PC-3 (cell line): Measurements from ENCODE around the gene HAGH. TPM values are rescaled to one million over a fixed set of nuclear protein-coding genes. Genes with fewer than 3 reads are reported as not detected.

Experiments
- ATAC-seq: fragments of 200-7000 bp; cut with Tn5 transposase; 2 replicates; pipeline ENCODE4 v1.9.1; 2020; ENCODE audit warnings: mild to moderate bottlenecking, moderate library complexity
- BruUV-seq: library from RNA; stranded (reverse); fragments of 400-500 nt; replicated peaks from 2 replicates; lab custom pipeline; 2021; lab: Mats Ljungman, UMichigan
- CTCF ChIA-PET: fragments of 300-600 bp; sonication (Branson Sonifier 250); formaldehyde crosslinking; loops from one replicate; lab custom pipeline; 2022; ENCODE audit warnings: antibody characterized with exemption; lab: Charles Lee
- POLR2A ChIA-PET: fragments of 300-600 bp; sonication (Branson Sonifier 250); formaldehyde crosslinking; loops from one replicate; lab custom pipeline; 2022; ENCODE audit warnings: antibody characterized with exemption; ENCODE audit not compliant: unreplicated experiment; lab: Charles Lee
- DNase-seq: peaks from one replicate; pipeline ENCODE4 v3.0.0-alpha.2; 2015
- H2AFZ ChIP-seq: fragments of 300-600 bp; sonication (generic); 2 replicates; pipeline ENCODE4 v1.6.0; 2016; ENCODE audit warnings: antibody characterized with exemption, low read length
- H3F3A ChIP-seq: fragments of 300-600 bp; sonication (generic); one replicate; pipeline ENCODE4 v1.6.0; 2017; ENCODE audit warnings: antibody characterized with exemption, low read length, control low read depth, mild to moderate bottlenecking; ENCODE audit not compliant: unreplicated experiment
- H3K27ac ChIP-seq: fragments of 300-600 bp; sonication (generic); 2 replicates; pipeline ENCODE4 v1.5.1; 2016; ENCODE audit warnings: mild to moderate bottlenecking, low read length
- H3K27me3 ChIP-seq: fragments of 300-600 bp; sonication (generic); 2 replicates; pipeline ENCODE4 v1.6.1; 2016; ENCODE audit warnings: low read length, mixed read lengths
- H3K36me3 ChIP-seq: fragments of 300-600 bp; sonication (generic); 2 replicates; pipeline ENCODE4 v1.6.1; 2016; ENCODE audit warnings: low read depth, mixed run types, low read length, mixed read lengths
- H3K4me1 ChIP-seq: fragments of 300-600 bp; sonication (generic); 2 replicates; pipeline ENCODE4 v1.5.1; 2016; ENCODE audit warnings: low read length; ENCODE audit not compliant: insufficient read depth
- H3K4me2 ChIP-seq: fragments of 300-600 bp; sonication (generic); 2 replicates; pipeline ENCODE4 v1.6.0; 2016; ENCODE audit warnings: low read length
- H3K4me3 ChIP-seq: fragments of 300-600 bp; sonication (generic); 2 replicates; pipeline ENCODE4 v1.5.1; 2016; ENCODE audit warnings: mild to moderate bottlenecking, low read length, mixed read lengths
- H3K79me2 ChIP-seq: fragments of 300-600 bp; sonication (generic); 2 replicates; pipeline ENCODE4 v1.6.1; 2017; ENCODE audit warnings: low read length, mixed read lengths
- H3K9ac ChIP-seq: fragments of 300-600 bp; sonication (generic); 2 replicates; pipeline ENCODE4 v1.6.0; 2016; ENCODE audit warnings: mild to moderate bottlenecking, low read length
- H3K9me2 ChIP-seq: fragments of 300-600 bp; sonication (generic); replicated peaks from 2 replicates; pipeline ENCODE4 v1.6.1; 2016; ENCODE audit warnings: mixed run types, low read length, mixed read lengths
- H3K9me3 ChIP-seq: fragments of 300-600 bp; sonication (generic); 2 replicates; pipeline ENCODE4 v1.6.1; 2016; ENCODE audit warnings: low read length, mixed read lengths
- H4K20me1 ChIP-seq: fragments of 300-600 bp; sonication (generic); 2 replicates; pipeline ENCODE4 v1.6.1; 2016; ENCODE audit warnings: low read length, mixed read lengths
- EZH2 ChIP-seq: fragments of 300-600 bp; sonication (generic); IDR thresholded peaks from one replicate; pipeline ENCODE4 v1.6.1; 2017; ENCODE audit warnings: antibody characterized with exemption, mild to moderate bottlenecking, low read length; ENCODE audit not compliant: unreplicated experiment
- EZH2phosphoT487 ChIP-seq: fragments of 300-600 bp; sonication (generic); IDR thresholded peaks from 2 replicates; pipeline ENCODE4 v1.6.1; 2018; ENCODE audit warnings: mild to moderate bottlenecking, antibody characterized with exemption, low read length, borderline replicate concordance
- intact Hi-C: fragments of 100-400 bp; cut with micrococcal nuclease; formaldehyde crosslinking; loops from 2 replicates; pipeline ENCODE4 v1.9.0; 2023
- total RNA-seq: library from RNA; depleted of rRNA; stranded (reverse); fragments of >200 nt; gene quantifications from 2 replicates; pipeline ENCODE4 v1.2.3, GENCODE V29; 2014
- TF ChIP-seq, protein P1 (sequence below): fragments of 300-600 bp; sonication (generic); conservative IDR thresholded peaks from 2 replicates; pipeline ENCODE4 v1.5.1; 2017; ENCODE audit warnings: antibody characterized with exemption, low read depth, mild to moderate bottlenecking, low read length

The HAGH gene
- total RNA-seq, 1 experiment from 2014 or later = 99.5 TPM

DNA sequence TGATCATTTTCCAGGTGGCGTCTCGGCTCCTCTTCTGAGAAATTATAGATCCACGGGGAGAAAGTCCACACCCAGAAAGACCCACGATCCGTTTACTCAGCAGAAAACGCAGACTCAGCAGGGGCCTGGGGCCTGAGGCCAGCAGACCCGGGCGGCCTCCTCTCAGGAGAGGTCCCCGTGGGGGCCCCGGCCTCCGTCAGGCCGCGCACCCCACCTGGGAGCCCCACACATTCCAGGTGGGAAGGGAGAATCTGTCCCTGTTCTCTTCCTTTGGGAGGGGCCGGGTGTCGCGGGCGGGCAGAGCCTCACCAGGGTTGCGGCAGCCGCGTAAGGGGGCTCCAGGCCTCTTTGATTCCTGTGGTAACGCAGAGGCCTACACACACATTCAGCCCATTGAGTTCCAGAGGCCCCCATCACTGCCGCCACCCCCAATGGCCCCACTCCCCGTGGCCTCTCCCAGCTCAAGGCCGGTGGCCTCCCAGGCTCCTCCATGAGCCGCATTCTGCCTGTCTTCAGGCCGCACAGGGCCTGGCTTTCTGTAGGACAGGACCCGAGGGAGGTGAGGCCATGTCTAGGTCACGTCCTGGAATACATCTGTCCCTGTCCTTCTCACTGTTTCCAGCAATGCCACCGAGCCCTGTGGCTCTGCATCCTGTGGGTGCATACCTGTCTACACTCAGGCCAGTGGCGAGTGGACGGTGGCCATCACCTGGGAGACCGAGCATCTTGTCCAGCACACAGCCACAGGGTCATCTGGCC lies 31.5 kb downstream of the HAGH start:
- Histone ChIP-seq H4K20me1 (no peaks in the 10 kb centered on the region), H3K9me3 (no peaks in the 10 kb centered on the region), H3K4me2 (no peak overlapping the region), H3K27me3 (no peaks in the 10 kb centered on the region), H3K36me3 (no peaks in the 10 kb centered on the region), H3K9me2 (no peaks in the 10 kb centered on the region), H3K27ac (no peak overlapping the region), H3F3A (no peaks in the 10 kb centered on the region), H3K9ac (no peak overlapping the region), H3K79me2 (no peaks in the 10 kb centered on the region), H2AFZ (no peak overlapping the region), H3K4me1 (no peaks in the 10 kb centered on the region), H3K4me3 (no peak overlapping the region)
- ChIA-PET CTCF (no interaction called here), POLR2A (no interaction called here)
- intact Hi-C loops = no loop called here
- DNase-seq = no peak
- no peak for ATAC-seq
- TF ChIP-seq EZH2 = no peak
- TF ChIP-seq EZH2phosphoT487 = no peak
- TF ChIP-seq, protein P1, sequence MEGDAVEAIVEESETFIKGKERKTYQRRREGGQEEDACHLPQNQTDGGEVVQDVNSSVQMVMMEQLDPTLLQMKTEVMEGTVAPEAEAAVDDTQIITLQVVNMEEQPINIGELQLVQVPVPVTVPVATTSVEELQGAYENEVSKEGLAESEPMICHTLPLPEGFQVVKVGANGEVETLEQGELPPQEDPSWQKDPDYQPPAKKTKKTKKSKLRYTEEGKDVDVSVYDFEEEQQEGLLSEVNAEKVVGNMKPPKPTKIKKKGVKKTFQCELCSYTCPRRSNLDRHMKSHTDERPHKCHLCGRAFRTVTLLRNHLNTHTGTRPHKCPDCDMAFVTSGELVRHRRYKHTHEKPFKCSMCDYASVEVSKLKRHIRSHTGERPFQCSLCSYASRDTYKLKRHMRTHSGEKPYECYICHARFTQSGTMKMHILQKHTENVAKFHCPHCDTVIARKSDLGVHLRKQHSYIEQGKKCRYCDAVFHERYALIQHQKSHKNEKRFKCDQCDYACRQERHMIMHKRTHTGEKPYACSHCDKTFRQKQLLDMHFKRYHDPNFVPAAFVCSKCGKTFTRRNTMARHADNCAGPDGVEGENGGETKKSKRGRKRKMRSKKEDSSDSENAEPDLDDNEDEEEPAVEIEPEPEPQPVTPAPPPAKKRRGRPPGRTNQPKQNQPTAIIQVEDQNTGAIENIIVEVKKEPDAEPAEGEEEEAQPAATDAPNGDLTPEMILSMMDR = no peak
- BruUV-seq = no TSS peak

DNA sequence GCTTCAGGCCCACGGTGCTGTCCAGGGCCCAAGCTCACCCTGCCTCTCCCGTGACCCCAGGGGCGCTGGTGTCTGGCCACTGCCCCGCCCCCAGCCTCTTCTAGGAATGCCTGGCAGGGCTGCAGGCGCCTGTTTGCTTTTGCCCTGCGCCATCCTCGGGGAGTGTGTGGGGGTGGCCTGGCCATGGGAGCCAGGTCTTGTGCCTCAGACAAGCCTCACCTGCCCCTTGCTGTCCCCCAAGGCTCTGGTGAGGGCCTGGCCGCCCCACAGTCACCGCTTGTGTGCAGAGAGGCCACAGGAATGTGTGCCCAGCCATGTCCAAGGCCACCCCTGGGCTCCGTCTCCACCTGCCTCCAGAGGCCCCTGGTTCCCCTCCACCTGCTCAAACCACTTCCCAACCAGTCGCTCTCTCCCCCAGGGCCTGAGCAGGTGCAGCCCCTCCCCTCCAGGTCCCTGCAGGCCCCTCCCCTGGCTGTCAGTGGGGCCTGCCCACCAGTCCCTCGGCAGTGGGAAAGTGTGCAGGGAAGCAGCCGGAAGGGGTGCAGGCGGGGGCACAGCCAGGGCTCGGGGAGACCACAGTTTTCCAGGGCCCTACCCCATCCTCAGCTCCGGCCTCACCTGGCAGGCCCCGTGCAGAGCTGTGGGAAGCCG lies 32.3 kb downstream of the HAGH start:
- Histone ChIP-seq H3K27ac (no peak overlapping the region), H3K4me1 (no peaks in the 10 kb centered on the region), H3K4me3 (no peak overlapping the region), H4K20me1 (no peaks in the 10 kb centered on the region), H3K9ac (no peak overlapping the region), H3K4me2 (no peak overlapping the region), H3K9me3 (no peaks in the 10 kb centered on the region), H3K9me2 (no peaks in the 10 kb centered on the region), H3F3A (no peaks in the 10 kb centered on the region), H2AFZ (no peak overlapping the region), H3K36me3 (no peaks in the 10 kb centered on the region), H3K79me2 (no peaks in the 10 kb centered on the region), H3K27me3 (no peaks in the 10 kb centered on the region)
- DNase-seq = no peak
- TF ChIP-seq EZH2phosphoT487 (no peak), EZH2 (no peak)
- TF ChIP-seq, protein P1 = no peak
- peak; percentile 15; the same call in 1 of the 2 replicates for ATAC-seq
- ChIA-PET POLR2A (no interaction called here), CTCF (no interaction called here)
- intact Hi-C loops = no loop called here
- no TSS peak for BruUV-seq

DNA sequence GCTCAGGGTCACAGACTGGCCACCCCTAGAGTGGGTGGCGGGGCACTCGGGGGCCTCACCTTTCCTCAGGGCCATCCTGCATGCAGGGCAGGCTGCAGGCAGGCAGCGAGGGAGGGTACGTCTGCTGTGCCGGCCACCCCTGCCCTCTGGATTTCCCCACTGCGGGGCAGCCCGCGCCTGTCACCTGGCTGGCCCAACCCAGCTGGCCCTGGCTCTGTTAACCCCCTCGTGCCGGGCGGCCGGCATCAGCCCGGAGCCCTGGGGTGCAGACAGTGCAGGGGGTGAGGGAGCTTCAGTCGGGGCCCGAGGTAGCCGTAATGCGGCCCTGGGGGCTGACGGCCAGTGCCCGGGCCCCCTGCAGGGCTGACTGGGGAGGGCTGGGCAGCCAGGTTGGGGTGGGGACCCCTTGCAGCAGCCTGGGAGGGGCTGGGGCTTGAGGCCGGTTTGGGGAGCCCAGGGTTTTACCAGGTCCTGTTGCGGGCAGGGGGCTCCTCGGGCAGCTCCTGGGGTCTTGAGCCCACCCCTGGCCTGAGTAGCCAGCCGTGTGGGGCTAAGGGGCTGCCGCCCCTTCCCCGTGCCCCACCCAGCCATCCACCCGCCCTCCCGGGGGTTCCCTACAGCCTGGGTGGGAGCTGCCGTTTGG lies 32.9 kb downstream of the HAGH start, which contains the start of gene IGFALS:
TSS of gene IGFALS (minus strand) at position 128 of the 643 bp plus-strand sequence. CDS start at position 75, 53 bp downstream.
- no peak within 1 kb of the TSS for H3K4me2 ChIP-seq
- H2AFZ ChIP-seq = no peak within 1 kb of the TSS
- H3K4me3 ChIP-seq = no peak within 1 kb of the TSS
- ChIA-PET CTCF (no interaction called here), POLR2A (no interaction called here)
- no peaks in the 10 kb centered on the region for H3K36me3 ChIP-seq
- ATAC-seq (no peak), DNase-seq (no peak)
- H3K4me1 ChIP-seq = no peaks in the 10 kb centered on the region
- H3K27me3 ChIP-seq = no peaks in the 10 kb centered on the region
- BruUV-seq = no TSS peak
- H3F3A ChIP-seq = no peaks in the 10 kb centered on the region
- H4K20me1 ChIP-seq = no peaks in the 10 kb centered on the region
- intact Hi-C loops = no loop called here
- H3K9me2 ChIP-seq = no peaks in the 10 kb centered on the region
- no peaks in the 10 kb centered on the region for H3K9me3 ChIP-seq
- no peaks in the 10 kb centered on the region for H3K79me2 ChIP-seq
- no peak within 1 kb of the TSS for H3K9ac ChIP-seq
- no peak within 1 kb of the TSS for H3K27ac ChIP-seq
- TF ChIP-seq, protein P1 = no peak
- TF ChIP-seq EZH2 = no peak
- no peak for TF ChIP-seq EZH2phosphoT487
